Measurements from ENCODE around the gene C11orf21. TPM values are rescaled to one million over a fixed set of nuclear protein-coding genes. Genes with fewer than 3 reads are reported as not detected.

C11orf21 gene
- polyA plus RNA-seq, 1 donor (not counting 4 experiments of a cell fraction or from before 2014, with no cell fraction given): not detected

DNA sequence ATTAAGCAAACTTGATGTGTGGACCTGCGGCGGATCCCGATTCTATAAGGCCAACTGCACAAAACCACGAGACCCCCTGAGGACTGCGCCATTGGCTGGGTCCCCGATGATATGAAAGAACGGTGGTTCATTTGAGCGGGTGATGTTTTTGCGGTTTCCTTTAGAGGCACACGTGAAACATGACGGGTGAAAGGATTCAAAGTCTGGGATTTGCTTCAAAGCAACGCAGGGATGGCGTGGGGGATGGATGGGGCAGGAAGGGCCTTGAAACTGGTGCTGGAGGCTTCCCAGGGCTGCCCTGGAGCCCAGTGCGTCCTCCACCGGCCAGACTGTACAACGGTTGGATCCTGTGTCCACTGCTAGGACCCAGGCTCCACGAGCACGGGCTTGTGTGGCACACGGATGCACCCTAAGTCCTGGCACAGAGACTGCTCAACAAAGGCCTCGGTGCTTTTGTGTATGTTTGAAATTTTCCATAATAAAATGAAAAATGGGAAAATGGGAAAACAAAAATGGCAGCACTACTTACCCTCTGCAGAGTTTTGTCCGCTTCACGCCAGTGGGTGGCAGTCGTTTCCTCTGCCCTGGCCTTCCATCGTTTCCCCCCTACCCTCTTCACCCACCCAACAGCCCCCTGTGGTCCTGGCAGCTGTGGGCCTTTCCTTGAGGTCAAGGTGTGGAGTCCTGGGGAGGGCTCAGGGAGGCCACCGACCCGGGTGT, 35.0 kb downstream of the C11orf21 start:
- DNase-seq (ENCODE audit: low read depth, low spot score) (no peak), FAIRE-seq (no peak)
- Histone ChIP-seq H4K20me1 (ENCODE audit: control insufficient read depth, extremely low read depth, insufficient read depth, low read length) (no peaks in the 10 kb centered on the region), H3K9me1 (ENCODE audit: control insufficient read depth, extremely low read depth, insufficient read depth, low read length) (no peaks in the 10 kb centered on the region), H3K4me2 (ENCODE audit: control insufficient read depth, extremely low read depth, insufficient read depth, low read depth, low read length) (no peak overlapping the region), H3K4me3 (ENCODE audit: control insufficient read depth in 2 of 3, extremely low read depth in 1 of 3, insufficient read depth in 2 of 3, low read depth in 1 of 3, low read length in 3 of 3) (no peak overlapping the region), H3K9ac (ENCODE audit: control insufficient read depth, extremely low read depth, insufficient read depth, low read length) (no peak overlapping the region), H3K9me3 (ENCODE audit: control insufficient read depth, low read depth, low read length) (no peaks in the 10 kb centered on the region), H3K27me3 (ENCODE audit: control insufficient read depth, extremely low read depth, insufficient read depth, low read length) (peaks cover 26% of the 10 kb centered on the region), H3K79me2 (ENCODE audit: control insufficient read depth, insufficient read depth, low read length) (no peaks in the 10 kb centered on the region), H2AFZ (ENCODE audit: control insufficient read depth, low read length) (no peak overlapping the region), H3K4me1 (ENCODE audit: control insufficient read depth, extremely low read depth, insufficient read depth, low read length) (peaks cover 3% of the 10 kb centered on the region), H3K27ac (ENCODE audit: control insufficient read depth, insufficient read depth, low read length) (no peak overlapping the region), H3K36me3 (ENCODE audit: control insufficient read depth in 2 of 2, extremely low read depth in 1 of 2, insufficient read depth in 2 of 2, low read length in 2 of 2) (no peaks in the 10 kb centered on the region)
- TF ChIP-seq, protein P1, sequence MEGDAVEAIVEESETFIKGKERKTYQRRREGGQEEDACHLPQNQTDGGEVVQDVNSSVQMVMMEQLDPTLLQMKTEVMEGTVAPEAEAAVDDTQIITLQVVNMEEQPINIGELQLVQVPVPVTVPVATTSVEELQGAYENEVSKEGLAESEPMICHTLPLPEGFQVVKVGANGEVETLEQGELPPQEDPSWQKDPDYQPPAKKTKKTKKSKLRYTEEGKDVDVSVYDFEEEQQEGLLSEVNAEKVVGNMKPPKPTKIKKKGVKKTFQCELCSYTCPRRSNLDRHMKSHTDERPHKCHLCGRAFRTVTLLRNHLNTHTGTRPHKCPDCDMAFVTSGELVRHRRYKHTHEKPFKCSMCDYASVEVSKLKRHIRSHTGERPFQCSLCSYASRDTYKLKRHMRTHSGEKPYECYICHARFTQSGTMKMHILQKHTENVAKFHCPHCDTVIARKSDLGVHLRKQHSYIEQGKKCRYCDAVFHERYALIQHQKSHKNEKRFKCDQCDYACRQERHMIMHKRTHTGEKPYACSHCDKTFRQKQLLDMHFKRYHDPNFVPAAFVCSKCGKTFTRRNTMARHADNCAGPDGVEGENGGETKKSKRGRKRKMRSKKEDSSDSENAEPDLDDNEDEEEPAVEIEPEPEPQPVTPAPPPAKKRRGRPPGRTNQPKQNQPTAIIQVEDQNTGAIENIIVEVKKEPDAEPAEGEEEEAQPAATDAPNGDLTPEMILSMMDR (optimal IDR thresholded peaks at IDR 0.05 in 1 of 3, IDR thresholded peaks at IDR 0.05 in 1 of 3, conservative IDR thresholded peaks at IDR 0.05 in 1 of 3; ENCODE audit: extremely low read depth in 1 of 3, insufficient read depth in 2 of 3, low read length in 3 of 3): no peak
- no peak for TF ChIP-seq EZH2 (IDR thresholded peaks at IDR 0.05; ENCODE audit: low read length)
- dilution Hi-C loops (cut with MboI; ENCODE audit: extremely low pct_ligation_motif_present, low sequenced_read_pairs): no loop called here

DNA sequence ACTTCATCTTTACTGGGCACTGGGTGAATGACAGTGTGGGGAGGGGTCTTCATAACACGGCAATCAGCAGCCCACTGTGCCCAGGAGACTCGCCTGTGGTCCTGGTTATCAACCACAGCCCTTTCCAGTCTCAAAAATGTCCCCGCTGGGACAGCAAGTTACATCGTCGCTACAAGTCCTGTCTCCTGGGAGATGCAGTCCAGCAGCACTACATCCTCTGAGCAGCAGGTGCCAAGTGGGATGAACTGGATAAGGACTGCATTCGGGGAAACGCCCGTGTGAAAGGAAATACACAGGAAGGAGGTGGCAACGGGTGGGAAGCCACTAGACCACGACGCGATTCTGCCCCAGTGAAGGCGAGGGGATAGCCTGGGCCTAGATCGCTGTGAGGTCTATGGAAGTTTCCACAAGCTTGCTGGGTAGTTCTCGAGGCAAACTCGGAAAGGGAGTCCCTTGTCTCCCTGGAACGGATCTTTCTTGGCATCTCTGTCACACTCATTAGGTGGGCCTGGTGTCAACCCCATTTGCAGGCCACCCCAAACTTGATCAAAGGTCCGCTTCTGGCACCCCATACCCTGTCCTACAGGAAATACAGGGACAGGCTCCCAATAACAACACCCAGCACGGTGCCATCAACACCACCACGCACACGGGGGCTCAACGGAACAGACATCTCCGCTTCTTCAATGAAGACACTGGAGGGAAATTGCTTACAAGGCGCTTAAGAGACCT, 35.7 kb downstream of the C11orf21 start:
- no peaks in the 10 kb centered on the region for H3K36me3 ChIP-seq (ENCODE audit: control insufficient read depth in 2 of 2, extremely low read depth in 1 of 2, insufficient read depth in 2 of 2, low read length in 2 of 2)
- H4K20me1 ChIP-seq (ENCODE audit: control insufficient read depth, extremely low read depth, insufficient read depth, low read length): no peaks in the 10 kb centered on the region
- H3K79me2 ChIP-seq (ENCODE audit: control insufficient read depth, insufficient read depth, low read length): no peaks in the 10 kb centered on the region
- H3K9me3 ChIP-seq (ENCODE audit: control insufficient read depth, low read depth, low read length): no peaks in the 10 kb centered on the region
- peaks cover 3% of the 10 kb centered on the region for H3K4me1 ChIP-seq (ENCODE audit: control insufficient read depth, extremely low read depth, insufficient read depth, low read length)
- H3K4me3 ChIP-seq (ENCODE audit: control insufficient read depth in 2 of 3, extremely low read depth in 1 of 3, insufficient read depth in 2 of 3, low read depth in 1 of 3, low read length in 3 of 3): no peak overlapping the region
- FAIRE-seq: no peak
- no peak for TF ChIP-seq EZH2 (IDR thresholded peaks at IDR 0.05; ENCODE audit: low read length)
- H3K9ac ChIP-seq (ENCODE audit: control insufficient read depth, extremely low read depth, insufficient read depth, low read length): no peak overlapping the region
- dilution Hi-C loops (cut with MboI; ENCODE audit: extremely low pct_ligation_motif_present, low sequenced_read_pairs): no loop called here
- no peak overlapping the region for H2AFZ ChIP-seq (ENCODE audit: control insufficient read depth, low read length)
- H3K9me1 ChIP-seq (ENCODE audit: control insufficient read depth, extremely low read depth, insufficient read depth, low read length): no peaks in the 10 kb centered on the region
- DNase-seq (ENCODE audit: low read depth, low spot score): no peak
- H3K27me3 ChIP-seq (ENCODE audit: control insufficient read depth, extremely low read depth, insufficient read depth, low read length): peaks cover 23% of the 10 kb centered on the region
- no peak overlapping the region for H3K4me2 ChIP-seq (ENCODE audit: control insufficient read depth, extremely low read depth, insufficient read depth, low read depth, low read length)
- no peak overlapping the region for H3K27ac ChIP-seq (ENCODE audit: control insufficient read depth, insufficient read depth, low read length)
